IPS DF 6.9 (cell line): ENCODE measurements around the gene UTS2.

Source experiments
- DNase-seq: peaks from one replicate; pipeline ENCODE4 v3.0.0-alpha.2; 2013; ENCODE audit warnings: low read depth, low spot score
- H3K27ac ChIP-seq: one replicate; pipeline ENCODE4 v1.5.1; 2013; ENCODE audit warnings: low read length, control low read depth
- H3K27me3 ChIP-seq: 2 replicates; pipeline ENCODE4 v1.6.1; 2013; ENCODE audit warnings: mild to moderate bottlenecking, low read length; ENCODE audit not compliant: control insufficient read depth, insufficient read depth
- H3K36me3 ChIP-seq: 2 replicates; pipeline ENCODE4 v1.6.1; 2013; ENCODE audit warnings: low read length; ENCODE audit not compliant: control insufficient read depth, insufficient read depth
- H3K4me1 ChIP-seq: 2 replicates; pipeline ENCODE4 v1.6.1; 2013; ENCODE audit warnings: low read length; ENCODE audit not compliant: control insufficient read depth, insufficient read depth
- H3K4me3 ChIP-seq: 2 replicates; pipeline ENCODE4 v1.5.1; 2013; ENCODE audit warnings: mild to moderate bottlenecking, low read length
- H3K9me3 ChIP-seq: 2 replicates; pipeline ENCODE4 v1.6.1; 2013; ENCODE audit warnings: low read length, inconsistent platforms; ENCODE audit not compliant: control insufficient read depth, insufficient read depth
- WGBS: extraction: QIAGEN DNeasy Blood & Tissue Kit; methylation state at CpG from one replicate; pipeline ENCODE4 v1.1.7; 2013; ENCODE audit warnings: mixed read lengths, missing lambda C conversion rate; ENCODE audit not compliant: insufficient read length, insufficient coverage; 5-methylcytosine and 5-hydroxymethylcytosine counted together

The UTS2 gene

DNA sequence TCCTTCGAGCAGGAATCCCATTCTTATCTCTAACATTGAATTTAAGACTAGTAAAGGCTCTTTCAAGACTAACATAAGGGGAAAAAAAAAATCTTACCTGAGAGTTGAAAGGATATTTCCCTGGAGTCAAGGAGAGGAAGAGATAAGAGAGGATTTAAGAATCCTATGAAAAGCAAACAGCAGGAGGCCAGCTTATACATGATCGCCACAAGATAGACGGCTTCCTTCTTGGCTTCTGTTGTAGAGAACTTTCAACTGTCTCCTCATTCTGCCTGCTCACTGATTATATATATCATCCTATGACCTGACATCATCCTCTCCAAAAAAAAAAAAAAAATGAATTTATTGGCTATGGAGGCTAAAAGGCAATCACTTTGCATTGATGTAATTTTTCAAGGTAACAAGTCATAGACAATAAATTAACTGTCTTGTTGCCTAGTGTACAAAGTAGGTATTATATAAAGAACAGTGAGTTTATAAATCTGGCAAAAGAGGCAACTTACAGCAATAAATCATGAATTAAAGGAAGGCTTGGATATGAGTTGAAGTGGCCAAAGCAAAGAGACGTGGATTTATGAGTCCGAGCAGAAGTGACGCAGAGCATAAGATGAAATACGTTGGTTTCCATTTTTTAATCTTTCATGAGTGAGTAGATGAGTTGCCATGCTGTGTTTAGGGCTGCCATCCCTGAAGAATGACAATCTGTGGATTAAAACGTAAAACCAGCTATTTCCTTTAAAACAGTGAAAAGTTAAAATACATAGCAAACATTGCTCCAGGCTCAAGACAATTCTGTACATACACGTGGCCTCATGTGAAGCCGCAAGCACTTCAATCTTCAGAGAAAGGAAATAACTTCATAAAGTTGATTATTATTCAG is at the start of gene UTS2:
Gene UTS2 (minus strand): TSS at position 262 of the 880 bp plus-strand sequence. CDS start 62 bp downstream, at position 200.
- Histone ChIP-seq H3K4me3 (no peak within 1 kb of the TSS), H3K27ac (no peak within 1 kb of the TSS), H3K36me3 (no peaks in the 10 kb centered on the region), H3K27me3 (no peaks in the 10 kb centered on the region), H3K4me1 (no peaks in the 10 kb centered on the region), H3K9me3 (no peaks in the 10 kb centered on the region)
- no CpG with 5 or more reads among the region's 10 CpGs for WGBS
- no peak for DNase-seq

GRCh38 chr1:7899741-7900140 is 46.9 kb upstream of the UTS2 start:
- no peak for DNase-seq
- WGBS = no CpG with 5 or more reads among the region's 4 CpGs
- H3K27ac ChIP-seq = no peak overlapping the region
- no peaks in the 10 kb centered on the region for H3K27me3 ChIP-seq
- H3K36me3 ChIP-seq = no peaks in the 10 kb centered on the region
- H3K4me1 ChIP-seq = no peaks in the 10 kb centered on the region
- no peak overlapping the region for H3K4me3 ChIP-seq
- no peaks in the 10 kb centered on the region for H3K9me3 ChIP-seq

GRCh38 chr1:7898962-7899361 is 46.1 kb upstream of the UTS2 start:
- H3K36me3 ChIP-seq = no peaks in the 10 kb centered on the region
- H3K4me1 ChIP-seq = no peaks in the 10 kb centered on the region
- H3K4me3 ChIP-seq = no peak overlapping the region

GRCh38 chr1:7896994-7897393 is 44.1 kb upstream of the UTS2 start:
- no peak for DNase-seq
- H3K36me3 ChIP-seq = no peaks in the 10 kb centered on the region
- H3K27me3 ChIP-seq = no peaks in the 10 kb centered on the region
- no peak overlapping the region for H3K27ac ChIP-seq
- H3K4me1 ChIP-seq = no peaks in the 10 kb centered on the region
- H3K4me3 ChIP-seq = no peak overlapping the region
- no peaks in the 10 kb centered on the region for H3K9me3 ChIP-seq
- WGBS = no CpG with 5 or more reads among the region's 1 CpG

More at GRCh38 chr1:7898962-7899361, 46.1 kb upstream of the UTS2 start:
- DNase-seq = no peak
- H3K9me3 ChIP-seq = no peaks in the 10 kb centered on the region
- H3K27me3 ChIP-seq = no peaks in the 10 kb centered on the region
- WGBS = no CpG with 5 or more reads among the region's 5 CpGs
- H3K27ac ChIP-seq = no peak overlapping the region

DNA sequence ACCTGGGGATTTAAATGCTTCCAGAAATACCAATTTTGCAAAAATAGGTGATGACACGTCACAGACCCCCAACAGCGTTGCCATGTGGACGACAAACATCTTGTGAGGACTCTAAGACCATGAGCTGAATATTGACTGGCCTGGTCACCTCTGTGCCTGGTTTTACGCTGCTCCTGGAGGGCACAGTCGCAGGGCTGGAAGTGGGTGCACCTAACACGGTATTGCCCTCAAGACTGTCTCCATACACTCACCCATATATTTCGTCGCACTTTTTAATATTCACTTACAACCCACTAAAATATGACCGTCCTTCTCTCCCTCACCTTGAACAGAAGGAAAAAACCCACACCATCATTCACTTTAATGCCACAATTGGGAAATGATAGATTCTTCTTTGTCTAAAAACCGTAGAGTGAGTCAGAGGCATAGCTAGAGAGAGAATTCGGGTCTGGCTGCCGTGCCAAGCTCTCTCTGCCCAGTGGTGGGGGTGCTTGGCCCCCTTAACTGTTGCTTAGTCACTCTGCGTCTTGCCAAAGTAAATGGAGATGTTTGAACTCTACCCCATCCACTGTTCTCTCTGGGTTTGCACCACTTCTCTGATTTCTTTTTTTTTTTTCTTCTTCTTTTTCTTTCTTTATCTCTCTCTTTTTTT is 40.8 kb upstream of the UTS2 start:
- Histone ChIP-seq H3K27ac (no peak overlapping the region), H3K9me3 (no peaks in the 10 kb centered on the region), H3K36me3 (no peaks in the 10 kb centered on the region), H3K4me1 (no peaks in the 10 kb centered on the region), H3K27me3 (no peaks in the 10 kb centered on the region), H3K4me3 (no peak overlapping the region)
- DNase-seq = no peak
- WGBS = 100% methylated on average over 3 of the region's 13 CpGs

DNA sequence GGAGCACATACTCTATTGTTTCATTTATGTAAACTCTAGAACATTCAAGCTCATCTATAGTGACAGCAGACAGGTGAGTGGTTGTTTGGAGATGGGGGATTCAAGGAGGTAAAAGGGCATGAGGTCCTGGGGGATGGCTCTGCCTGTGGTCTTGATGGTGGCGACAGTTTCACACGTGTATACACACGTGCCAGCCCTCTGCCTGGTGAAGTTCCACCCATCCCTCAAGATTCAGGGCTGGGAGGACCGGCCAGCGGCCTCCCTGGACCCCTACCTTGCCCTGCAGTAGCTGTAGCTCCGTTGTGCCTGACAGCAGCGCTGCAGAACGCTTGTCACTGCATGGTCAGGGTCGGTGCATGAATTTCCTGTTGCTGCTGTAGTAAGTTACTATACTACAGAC is 38.9 kb upstream of the UTS2 start:
- Histone ChIP-seq H3K27ac (no peak overlapping the region), H3K4me3 (no peak overlapping the region; the same call in 1 of the 2 replicates), H3K27me3 (no peaks in the 10 kb centered on the region), H3K36me3 (no peaks in the 10 kb centered on the region), H3K9me3 (no peaks in the 10 kb centered on the region), H3K4me1 (no peaks in the 10 kb centered on the region)
- WGBS = no CpG with 5 or more reads among the region's 9 CpGs
- no peak for DNase-seq

DNA sequence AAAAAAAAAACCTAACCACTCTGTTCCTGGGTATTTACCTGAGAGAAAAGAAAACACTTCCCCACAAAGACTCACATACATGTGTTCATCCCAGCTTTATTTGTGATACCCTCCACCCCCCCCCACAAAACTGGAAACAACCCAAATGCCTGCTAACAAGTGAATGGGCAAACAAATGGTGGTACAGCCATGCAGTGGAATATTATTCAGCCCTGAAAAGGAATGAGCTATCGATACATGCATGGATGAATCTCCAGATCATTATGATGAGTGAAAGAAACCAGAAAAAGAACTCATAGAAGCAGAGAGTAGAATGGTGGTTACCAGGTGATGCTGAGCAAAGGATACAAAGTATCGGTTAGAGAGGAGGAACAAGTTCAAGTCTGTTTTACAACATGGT is 38.0 kb upstream of the UTS2 start:
- no CpG with 5 or more reads among the region's 2 CpGs for WGBS
- Histone ChIP-seq H3K27me3 (no peaks in the 10 kb centered on the region), H3K4me1 (no peaks in the 10 kb centered on the region), H3K36me3 (no peaks in the 10 kb centered on the region), H3K4me3 (no peak overlapping the region), H3K27ac (no peak overlapping the region), H3K9me3 (no peaks in the 10 kb centered on the region)
- DNase-seq = no peak

DNA sequence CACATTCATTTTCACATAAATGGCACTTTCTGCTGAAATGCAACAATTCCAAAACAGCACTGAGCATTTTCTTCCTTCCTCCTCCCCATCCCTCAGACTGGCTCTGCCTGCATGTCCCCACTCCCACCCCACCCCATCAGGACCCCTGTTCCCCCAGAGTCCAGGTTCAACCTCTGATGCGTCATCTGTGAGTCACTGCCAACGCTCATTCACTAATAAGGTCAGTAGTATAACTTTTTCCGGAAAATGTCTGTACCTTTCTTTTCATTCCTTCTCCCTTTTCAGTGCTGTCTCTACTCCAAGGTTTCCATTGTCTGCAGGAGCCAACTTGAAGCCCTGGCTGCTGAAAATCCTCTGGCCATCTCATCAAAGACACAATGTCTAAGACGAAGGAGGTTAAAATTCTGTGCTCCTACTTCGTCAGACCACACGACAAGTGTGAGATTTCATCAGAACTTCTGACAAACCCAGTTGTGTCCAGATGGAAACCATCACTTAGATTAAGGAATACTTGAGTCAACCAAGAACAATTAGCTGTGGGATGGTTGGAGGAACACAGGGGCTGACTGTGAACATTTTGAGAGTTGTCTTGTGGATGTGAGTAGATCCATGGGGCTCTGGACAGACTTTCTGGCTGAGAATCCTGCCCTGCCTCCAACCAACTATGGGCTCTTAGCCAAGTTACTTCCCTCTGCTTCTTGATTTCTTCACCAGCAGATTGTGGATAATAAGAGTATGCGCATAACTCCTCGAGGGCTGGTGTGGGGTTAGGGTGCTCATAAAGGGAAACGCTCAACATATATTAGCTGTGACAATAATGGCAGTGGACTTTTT is 35.6 kb upstream of the UTS2 start:
- Histone ChIP-seq H3K9me3 (no peaks in the 10 kb centered on the region), H3K4me3 (no peak overlapping the region), H3K27me3 (no peaks in the 10 kb centered on the region), H3K27ac (no peak overlapping the region), H3K4me1 (no peaks in the 10 kb centered on the region), H3K36me3 (no peaks in the 10 kb centered on the region)
- WGBS = no CpG with 5 or more reads among the region's 9 CpGs
- no peak for DNase-seq

- Histone ChIP-seq H3K9me3 (no peaks in the 10 kb centered on the region), H3K27ac (no peak overlapping the region), H3K36me3 (no peaks in the 10 kb centered on the region), H3K27me3 (no peaks in the 10 kb centered on the region), H3K4me1 (no peaks in the 10 kb centered on the region), H3K4me3 (no peak overlapping the region)
- no CpG with 5 or more reads among the region's 7 CpGs for WGBS
- DNase-seq = no peak
Measured at GRCh38 chr1:7886405-7886745, 33.5 kb upstream of the UTS2 start.
